DOHH2 (cell line): ENCODE data around the gene ZNF182.
"Not testable (repeated sequence)": the region's sequence is repeated elsewhere in the genome, so short reads cannot be mapped to it uniquely, and the experiment has no call there.

Experiments used
- H3F3A ChIP-seq: fragments of 200-600 bp; sonication (generic), shearing (Covaris generic); 2 replicates; pipeline ENCODE4 v1.6.0; 2016; ENCODE audit warnings: antibody characterized with exemption, mild to moderate bottlenecking; ENCODE audit not compliant: control insufficient read depth, insufficient read depth
- H3K27ac ChIP-seq: fragments of 200-600 bp; sonication (generic); 2 replicates; pipeline ENCODE4 v1.5.1; 2014; ENCODE audit warnings: low read depth, mild to moderate bottlenecking, low read length, moderate library complexity
- H3K27me3 ChIP-seq: fragments of 200-600 bp; sonication (generic); 2 replicates; pipeline ENCODE4 v1.6.1; 2014; ENCODE audit warnings: mild to moderate bottlenecking, low read length, mixed read lengths; ENCODE audit not compliant: control insufficient read depth
- H3K36me3 ChIP-seq: fragments of 200-600 bp; sonication (generic); 2 replicates; pipeline ENCODE4 v1.6.1; 2014; ENCODE audit warnings: mild to moderate bottlenecking, low read length, moderate library complexity, mixed read lengths; ENCODE audit not compliant: control insufficient read depth
- H3K4me1 ChIP-seq: fragments of 200-600 bp; sonication (generic); 2 replicates; pipeline ENCODE4 v1.6.1; 2014; ENCODE audit warnings: mild to moderate bottlenecking, low read length, mixed read lengths; ENCODE audit not compliant: control insufficient read depth
- H3K4me2 ChIP-seq: fragments of 200-600 bp; sonication (generic); 2 replicates; pipeline ENCODE4 v1.6.0; 2014; ENCODE audit warnings: mild to moderate bottlenecking, low read length, moderate library complexity
- H3K4me3 ChIP-seq: fragments of 200-600 bp; sonication (generic); 2 replicates; pipeline ENCODE4 v1.5.1; 2014; ENCODE audit warnings: mild to moderate bottlenecking, low read length, mixed read lengths
- H3K79me2 ChIP-seq: fragments of 200-600 bp; sonication (generic); 2 replicates; pipeline ENCODE4 v1.6.1; 2014; ENCODE audit warnings: mild to moderate bottlenecking, low read length, mixed read lengths; ENCODE audit not compliant: control insufficient read depth
- H3K9me2 ChIP-seq: fragments of 200-600 bp; sonication (generic); replicated peaks from 2 replicates; pipeline ENCODE4 v1.6.1; 2014; ENCODE audit warnings: mild to moderate bottlenecking, low read length, mixed read lengths; ENCODE audit not compliant: control insufficient read depth
- H3K9me3 ChIP-seq: fragments of 200-600 bp; sonication (generic); 2 replicates; pipeline ENCODE4 v1.6.1; 2014; ENCODE audit warnings: antibody characterized with exemption, low read length, mixed read lengths; ENCODE audit not compliant: control insufficient read depth, insufficient read depth
- H4K20me1 ChIP-seq: fragments of 200-600 bp; sonication (generic); 2 replicates; pipeline ENCODE4 v1.6.0; 2014; ENCODE audit warnings: low read depth, mild to moderate bottlenecking, antibody characterized with exemption, low read length, moderate library complexity; ENCODE audit not compliant: control insufficient read depth, insufficient read depth
- CTCF ChIP-seq: fragments of 200-600 bp; sonication (generic); IDR thresholded peaks from one replicate; pipeline ENCODE4 v1.5.1; 2014; ENCODE audit warnings: antibody characterized with exemption, mild to moderate bottlenecking, low read depth, low read length; ENCODE audit not compliant: poor library complexity, severe bottlenecking
- EZH2phosphoT487 ChIP-seq: fragments of 200-600 bp; sonication (generic); IDR thresholded peaks from 2 replicates; pipeline ENCODE4 v1.6.1; 2017; ENCODE audit warnings: borderline replicate concordance, mild to moderate bottlenecking, antibody characterized with exemption, low read length, moderate library complexity, mixed read lengths

Gene ZNF182

GRCh38 chrX:48028091-48028490 is 24.3 kb upstream of the ZNF182 start:
- H3K4me1 ChIP-seq, result peaks cover 11% of the 10 kb centered on the region
- H3K27ac ChIP-seq, result no peak overlapping the region
- no peaks in the 10 kb centered on the region for H3K9me2 ChIP-seq
- H3K4me3 ChIP-seq, result no peak overlapping the region
- no peaks in the 10 kb centered on the region for H3K79me2 ChIP-seq
- H3F3A ChIP-seq, result no peaks in the 10 kb centered on the region
- no peaks in the 10 kb centered on the region for H3K27me3 ChIP-seq
- no peak for TF ChIP-seq CTCF
- no peak for TF ChIP-seq EZH2phosphoT487
- no peaks in the 10 kb centered on the region for H3K9me3 ChIP-seq
- no peaks in the 10 kb centered on the region for H3K36me3 ChIP-seq
- H3K4me2 ChIP-seq, result no peak overlapping the region
- no peaks in the 10 kb centered on the region for H4K20me1 ChIP-seq

GRCh38 chrX:48027545-48027944 is 23.8 kb upstream of the ZNF182 start:
- peaks cover 11% of the 10 kb centered on the region for H3K4me1 ChIP-seq
- not testable (repeated sequence) for H3K9me3 ChIP-seq, H3K27me3 ChIP-seq, H3K9me2 ChIP-seq, H4K20me1 ChIP-seq, H3K4me3 ChIP-seq, H3F3A ChIP-seq, H3K4me2 ChIP-seq, H3K27ac ChIP-seq, H3K36me3 ChIP-seq, H3K79me2 ChIP-seq

GRCh38 chrX:48025561-48025960 is 21.8 kb upstream of the ZNF182 start:
- Histone ChIP-seq H3K36me3 (no peaks in the 10 kb centered on the region), H3K4me2 (no peak overlapping the region), H4K20me1 (no peaks in the 10 kb centered on the region), H3K9me2 (no peaks in the 10 kb centered on the region), H3K9me3 (no peaks in the 10 kb centered on the region), H3F3A (no peaks in the 10 kb centered on the region), H3K27me3 (no peaks in the 10 kb centered on the region), H3K27ac (no peak overlapping the region), H3K4me3 (no peak overlapping the region), H3K79me2 (no peaks in the 10 kb centered on the region), H3K4me1 (peaks cover 17% of the 10 kb centered on the region)
- no peak for TF ChIP-seq EZH2phosphoT487
- TF ChIP-seq CTCF, result peak; percentile 65

GRCh38 chrX:48022738-48023137 is 18.9 kb upstream of the ZNF182 start:
- Histone ChIP-seq H3F3A (no peaks in the 10 kb centered on the region), H3K27ac (no peak overlapping the region), H3K79me2 (no peaks in the 10 kb centered on the region), H4K20me1 (no peaks in the 10 kb centered on the region), H3K9me2 (no peaks in the 10 kb centered on the region), H3K9me3 (no peaks in the 10 kb centered on the region), H3K27me3 (no peaks in the 10 kb centered on the region), H3K4me3 (no peak overlapping the region), H3K4me1 (peaks cover 17% of the 10 kb centered on the region), H3K36me3 (no peaks in the 10 kb centered on the region), H3K4me2 (no peak overlapping the region)
- TF ChIP-seq CTCF (no peak), EZH2phosphoT487 (no peak)
